WTC11 (cell line): ENCODE data around the gene RFX3. TPM values are rescaled to one million over a fixed set of nuclear protein-coding genes. Genes with fewer than 3 reads are reported as not detected.

ENCODE experiments used
- ATAC-seq: fragments of 200-7000 bp; cut with Tn5 transposase; 2 replicates; pipeline ENCODE4 v1.10.0; 2021; ENCODE audit warnings: mild to moderate bottlenecking, moderate library complexity
- CTCF ChIA-PET: fragments of 300-600 bp; sonication (Branson Sonifier 250); formaldehyde crosslinking; loops from one replicate; lab custom pipeline; 2021; ENCODE audit warnings: antibody characterized with exemption; lab: Charles Lee
- POLR2A ChIA-PET: fragments of 350-600 bp; sonication (Branson Sonifier 250); formaldehyde crosslinking; loops from one replicate; lab custom pipeline; 2021; ENCODE audit warnings: antibody characterized with exemption; lab: Charles Lee
- DNase-seq: peaks from one replicate; pipeline ENCODE4 v3.0.0; 2021; ENCODE audit warnings: low spot score
- H3K27ac Mint-ChIP-seq: 2 replicates; pipeline ENCODE4 v1.8.0; 2021; ENCODE audit warnings: mixed read lengths
- H3K27me3 Mint-ChIP-seq: 2 replicates; pipeline ENCODE4 v1.8.0; 2021; ENCODE audit warnings: low read depth, mild to moderate bottlenecking, moderate library complexity, mixed read lengths
- H3K36me3 Mint-ChIP-seq: 2 replicates; pipeline ENCODE4 v1.8.0; 2021; ENCODE audit warnings: mixed read lengths
- H3K4me1 Mint-ChIP-seq: 2 replicates; pipeline ENCODE4 v1.8.0; 2022; ENCODE audit warnings: mixed read lengths
- H3K4me3 Mint-ChIP-seq: 2 replicates; pipeline ENCODE4 v1.8.0; 2021; ENCODE audit warnings: mild to moderate bottlenecking, moderate library complexity, mixed read lengths
- H3K9me3 Mint-ChIP-seq: 2 replicates; pipeline ENCODE4 v1.8.0; 2021; ENCODE audit warnings: mixed read lengths
- ATF2 ChIP-seq: sonication (generic); formaldehyde crosslinking; IDR thresholded peaks from 2 replicates; pipeline ENCODE4 v1.8.1; 2022; ENCODE audit warnings: low read depth, missing genetic modification reagents, borderline replicate concordance
- CBFB ChIP-seq: sonication (generic); formaldehyde crosslinking; IDR thresholded peaks from 2 replicates; pipeline ENCODE4 v1.8.1; 2022; ENCODE audit warnings: mild to moderate bottlenecking, low read depth, missing genetic modification reagents
- CREM ChIP-seq: sonication (generic); formaldehyde crosslinking; IDR thresholded peaks from 2 replicates; pipeline ENCODE4 v1.8.1; 2022; ENCODE audit warnings: mild to moderate bottlenecking, missing genetic modification reagents, moderate library complexity
- GABPB1 ChIP-seq: sonication (generic); formaldehyde crosslinking; IDR thresholded peaks from 2 replicates; pipeline ENCODE4 v1.8.1; 2023; ENCODE audit warnings: mild to moderate bottlenecking, missing genetic modification reagents
- IRF1 ChIP-seq: sonication (generic); formaldehyde crosslinking; IDR thresholded peaks from 2 replicates; pipeline ENCODE4 v1.8.0; 2023; ENCODE audit warnings: missing genetic modification reagents
- RORB ChIP-seq: fragments of 250-450 bp; sonication (Bioruptor Pico); IDR thresholded peaks from 2 replicates; pipeline ENCODE4 v1.9.0; 2021; ENCODE audit warnings: mild to moderate bottlenecking
- SOX15 ChIP-seq: fragments of 250-450 bp; sonication (Bioruptor Pico); IDR thresholded peaks from 2 replicates; pipeline ENCODE4 v1.9.0; 2021; ENCODE audit warnings: mild to moderate bottlenecking
- SP1 ChIP-seq: sonication (generic); formaldehyde crosslinking; conservative IDR thresholded peaks from 2 replicates; pipeline ENCODE4 v1.8.1; 2022; ENCODE audit warnings: missing genetic modification reagents
- ZNF219 ChIP-seq: sonication (generic); formaldehyde crosslinking; IDR thresholded peaks from 2 replicates; pipeline ENCODE4 v1.8.0; 2023; ENCODE audit warnings: missing genetic modification reagents, mild to moderate bottlenecking, borderline replicate concordance
- ZNF396 ChIP-seq: fragments of 250-450 bp; sonication (Bioruptor Pico); IDR thresholded peaks from 2 replicates; pipeline ENCODE4 v1.8.0; 2021; ENCODE audit warnings: mild to moderate bottlenecking, moderate library complexity, borderline replicate concordance
- ZNF671 ChIP-seq: fragments of 250-450 bp; sonication (Bioruptor Pico); IDR thresholded peaks from 2 replicates; pipeline ENCODE4 v1.8.0; 2021; ENCODE audit warnings: mild to moderate bottlenecking
- total RNA-seq: library from RNA; stranded (reverse); gene quantifications from 3 replicates; pipeline ENCODE4 v1.2.3, GENCODE V29; 2021
- TF ChIP-seq, protein P1 (sequence below): fragments of 250-450 bp; sonication (Bioruptor Pico); IDR thresholded peaks from 2 replicates; pipeline ENCODE4 v2.1.2; 2022; ENCODE audit warnings: mild to moderate bottlenecking, moderate library complexity
- TF ChIP-seq, protein P2 (sequence below): sonication (generic); formaldehyde crosslinking; IDR thresholded peaks from 2 replicates; pipeline ENCODE4 v1.8.0; 2022; ENCODE audit warnings: missing genetic modification reagents
- TF ChIP-seq, protein P3 (sequence below): sonication (generic); formaldehyde crosslinking; IDR thresholded peaks from 2 replicates; pipeline ENCODE4 v1.8.1; 2023; ENCODE audit warnings: mild to moderate bottlenecking, moderate library complexity, missing genetic modification reagents
- TF ChIP-seq, protein P4 (sequence below): sonication (generic); formaldehyde crosslinking; IDR thresholded peaks from 2 replicates; pipeline ENCODE4 v1.8.1; 2023; ENCODE audit warnings: mild to moderate bottlenecking, missing genetic modification reagents, borderline replicate concordance

RFX3 gene
- total RNA-seq, 1 experiment from 2014 or later: 13.7 TPM

GRCh38 chr9:3179711-3180110 is 346.1 kb downstream of the RFX3 start:
- no peak overlapping the region for H3K27ac Mint-ChIP-seq
- DNase-seq (no peak), ATAC-seq (no peak)
- H3K9me3 Mint-ChIP-seq: no peaks in the 10 kb centered on the region
- POLR2A ChIA-PET: no interaction called here
- peaks cover 41% of the 10 kb centered on the region for H3K27me3 Mint-ChIP-seq
- CTCF ChIA-PET: interaction anchor here (1.0 to 1.2 kb wide), 2 partner anchors 320 to 322 kb away, joined by 3 read pairs; no protein-coding TSS in a partner anchor
- TF ChIP-seq RORB (CRISPR knock-in tag): no peak
- no peak for TF ChIP-seq SOX15 (CRISPR knock-in tag)
- TF ChIP-seq, protein P1, sequence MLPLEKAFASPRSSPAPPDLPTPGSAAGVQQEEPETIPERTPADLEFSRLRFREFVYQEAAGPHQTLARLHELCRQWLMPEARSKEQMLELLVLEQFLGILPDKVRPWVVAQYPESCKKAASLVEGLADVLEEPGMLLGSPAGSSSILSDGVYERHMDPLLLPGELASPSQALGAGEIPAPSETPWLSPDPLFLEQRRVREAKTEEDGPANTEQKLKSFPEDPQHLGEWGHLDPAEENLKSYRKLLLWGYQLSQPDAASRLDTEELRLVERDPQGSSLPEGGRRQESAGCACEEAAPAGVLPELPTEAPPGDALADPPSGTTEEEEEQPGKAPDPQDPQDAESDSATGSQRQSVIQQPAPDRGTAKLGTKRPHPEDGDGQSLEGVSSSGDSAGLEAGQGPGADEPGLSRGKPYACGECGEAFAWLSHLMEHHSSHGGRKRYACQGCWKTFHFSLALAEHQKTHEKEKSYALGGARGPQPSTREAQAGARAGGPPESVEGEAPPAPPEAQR: no peak
- no peak for TF ChIP-seq ZNF219 (CRISPR knock-in tag)
- TF ChIP-seq ZNF396 (CRISPR knock-in tag): no peak
- TF ChIP-seq SP1 (CRISPR knock-in tag): no peak
- TF ChIP-seq, protein P2, sequence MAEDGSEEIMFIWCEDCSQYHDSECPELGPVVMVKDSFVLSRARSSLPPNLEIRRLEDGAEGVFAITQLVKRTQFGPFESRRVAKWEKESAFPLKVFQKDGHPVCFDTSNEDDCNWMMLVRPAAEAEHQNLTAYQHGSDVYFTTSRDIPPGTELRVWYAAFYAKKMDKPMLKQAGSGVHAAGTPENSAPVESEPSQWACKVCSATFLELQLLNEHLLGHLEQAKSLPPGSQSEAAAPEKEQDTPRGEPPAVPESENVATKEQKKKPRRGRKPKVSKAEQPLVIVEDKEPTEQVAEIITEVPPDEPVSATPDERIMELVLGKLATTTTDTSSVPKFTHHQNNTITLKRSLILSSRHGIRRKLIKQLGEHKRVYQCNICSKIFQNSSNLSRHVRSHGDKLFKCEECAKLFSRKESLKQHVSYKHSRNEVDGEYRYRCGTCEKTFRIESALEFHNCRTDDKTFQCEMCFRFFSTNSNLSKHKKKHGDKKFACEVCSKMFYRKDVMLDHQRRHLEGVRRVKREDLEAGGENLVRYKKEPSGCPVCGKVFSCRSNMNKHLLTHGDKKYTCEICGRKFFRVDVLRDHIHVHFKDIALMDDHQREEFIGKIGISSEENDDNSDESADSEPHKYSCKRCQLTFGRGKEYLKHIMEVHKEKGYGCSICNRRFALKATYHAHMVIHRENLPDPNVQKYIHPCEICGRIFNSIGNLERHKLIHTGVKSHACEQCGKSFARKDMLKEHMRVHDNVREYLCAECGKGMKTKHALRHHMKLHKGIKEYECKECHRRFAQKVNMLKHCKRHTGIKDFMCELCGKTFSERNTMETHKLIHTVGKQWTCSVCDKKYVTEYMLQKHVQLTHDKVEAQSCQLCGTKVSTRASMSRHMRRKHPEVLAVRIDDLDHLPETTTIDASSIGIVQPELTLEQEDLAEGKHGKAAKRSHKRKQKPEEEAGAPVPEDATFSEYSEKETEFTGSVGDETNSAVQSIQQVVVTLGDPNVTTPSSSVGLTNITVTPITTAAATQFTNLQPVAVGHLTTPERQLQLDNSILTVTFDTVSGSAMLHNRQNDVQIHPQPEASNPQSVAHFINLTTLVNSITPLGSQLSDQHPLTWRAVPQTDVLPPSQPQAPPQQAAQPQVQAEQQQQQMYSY (CRISPR knock-in tag): no peak
- no peaks in the 10 kb centered on the region for H3K36me3 Mint-ChIP-seq
- no peak overlapping the region for H3K4me3 Mint-ChIP-seq
- peaks cover 21% of the 10 kb centered on the region for H3K4me1 Mint-ChIP-seq

DNA sequence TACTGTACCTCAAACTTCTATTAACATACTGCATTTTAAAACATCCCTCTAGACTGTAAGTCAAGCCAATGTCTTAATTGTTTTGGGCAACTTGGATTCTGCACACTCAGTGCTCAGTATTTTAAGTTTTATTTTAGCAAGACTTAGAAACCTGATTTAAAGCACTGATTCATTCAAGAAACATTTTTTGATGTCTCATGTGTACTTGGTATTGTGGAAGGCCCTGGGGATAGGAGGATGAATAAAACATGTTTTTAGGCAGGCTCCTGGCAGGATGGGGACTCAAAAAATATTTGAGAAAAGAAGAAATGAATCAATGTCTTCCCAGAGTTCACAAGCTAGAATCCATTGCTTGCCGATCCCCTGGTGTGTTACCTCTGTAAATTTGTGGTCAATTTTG is 347.9 kb downstream of the RFX3 start:
- no peaks in the 10 kb centered on the region for H3K9me3 Mint-ChIP-seq
- no peak overlapping the region for H3K4me3 Mint-ChIP-seq
- H3K36me3 Mint-ChIP-seq: no peaks in the 10 kb centered on the region
- no peak overlapping the region for H3K27ac Mint-ChIP-seq
- peaks cover 21% of the 10 kb centered on the region for H3K4me1 Mint-ChIP-seq
- H3K27me3 Mint-ChIP-seq: peaks cover 36% of the 10 kb centered on the region
- ATAC-seq (no peak), DNase-seq (no peak)
- CTCF ChIA-PET: no interaction called here
- no peak for TF ChIP-seq CBFB (CRISPR knock-in tag)
- POLR2A ChIA-PET: no interaction called here

GRCh38 chr9:3177146-3177761 is 348.5 kb downstream of the RFX3 start:
- peaks cover 21% of the 10 kb centered on the region for H3K4me1 Mint-ChIP-seq
- H3K27me3 Mint-ChIP-seq: peaks cover 30% of the 10 kb centered on the region
- ChIA-PET CTCF (interaction anchor here (0.7 to 1.0 kb wide), 2 partner anchors 317 to 320 kb away, joined by 3 to 4 read pairs; no protein-coding TSS in a partner anchor), POLR2A (no interaction called here)
- H3K4me3 Mint-ChIP-seq: no peak overlapping the region
- DNase-seq (no peak), ATAC-seq (no peak; the same call in 1 of the 2 replicates)
- H3K36me3 Mint-ChIP-seq: no peaks in the 10 kb centered on the region
- TF ChIP-seq GABPB1 (0 out of 2 replicates have a peak, but pooled peaks have one; percentile 11), ATF2 (CRISPR knock-in tag) (no peak), IRF1 (CRISPR knock-in tag) (no peak), CREM (no peak), ZNF671 (CRISPR knock-in tag) (no peak)
- TF ChIP-seq, protein P3, sequence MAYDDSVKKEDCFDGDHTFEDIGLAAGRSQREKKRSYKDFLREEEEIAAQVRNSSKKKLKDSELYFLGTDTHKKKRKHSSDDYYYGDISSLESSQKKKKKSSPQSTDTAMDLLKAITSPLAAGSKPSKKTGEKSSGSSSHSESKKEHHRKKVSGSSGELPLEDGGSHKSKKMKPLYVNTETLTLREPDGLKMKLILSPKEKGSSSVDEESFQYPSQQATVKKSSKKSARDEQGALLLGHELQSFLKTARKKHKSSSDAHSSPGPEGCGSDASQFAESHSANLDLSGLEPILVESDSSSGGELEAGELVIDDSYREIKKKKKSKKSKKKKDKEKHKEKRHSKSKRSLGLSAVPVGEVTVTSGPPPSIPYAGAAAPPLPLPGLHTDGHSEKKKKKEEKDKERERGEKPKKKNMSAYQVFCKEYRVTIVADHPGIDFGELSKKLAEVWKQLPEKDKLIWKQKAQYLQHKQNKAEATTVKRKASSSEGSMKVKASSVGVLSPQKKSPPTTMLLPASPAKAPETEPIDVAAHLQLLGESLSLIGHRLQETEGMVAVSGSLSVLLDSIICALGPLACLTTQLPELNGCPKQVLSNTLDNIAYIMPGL (CRISPR knock-in tag): no peak
- TF ChIP-seq, protein P4, sequence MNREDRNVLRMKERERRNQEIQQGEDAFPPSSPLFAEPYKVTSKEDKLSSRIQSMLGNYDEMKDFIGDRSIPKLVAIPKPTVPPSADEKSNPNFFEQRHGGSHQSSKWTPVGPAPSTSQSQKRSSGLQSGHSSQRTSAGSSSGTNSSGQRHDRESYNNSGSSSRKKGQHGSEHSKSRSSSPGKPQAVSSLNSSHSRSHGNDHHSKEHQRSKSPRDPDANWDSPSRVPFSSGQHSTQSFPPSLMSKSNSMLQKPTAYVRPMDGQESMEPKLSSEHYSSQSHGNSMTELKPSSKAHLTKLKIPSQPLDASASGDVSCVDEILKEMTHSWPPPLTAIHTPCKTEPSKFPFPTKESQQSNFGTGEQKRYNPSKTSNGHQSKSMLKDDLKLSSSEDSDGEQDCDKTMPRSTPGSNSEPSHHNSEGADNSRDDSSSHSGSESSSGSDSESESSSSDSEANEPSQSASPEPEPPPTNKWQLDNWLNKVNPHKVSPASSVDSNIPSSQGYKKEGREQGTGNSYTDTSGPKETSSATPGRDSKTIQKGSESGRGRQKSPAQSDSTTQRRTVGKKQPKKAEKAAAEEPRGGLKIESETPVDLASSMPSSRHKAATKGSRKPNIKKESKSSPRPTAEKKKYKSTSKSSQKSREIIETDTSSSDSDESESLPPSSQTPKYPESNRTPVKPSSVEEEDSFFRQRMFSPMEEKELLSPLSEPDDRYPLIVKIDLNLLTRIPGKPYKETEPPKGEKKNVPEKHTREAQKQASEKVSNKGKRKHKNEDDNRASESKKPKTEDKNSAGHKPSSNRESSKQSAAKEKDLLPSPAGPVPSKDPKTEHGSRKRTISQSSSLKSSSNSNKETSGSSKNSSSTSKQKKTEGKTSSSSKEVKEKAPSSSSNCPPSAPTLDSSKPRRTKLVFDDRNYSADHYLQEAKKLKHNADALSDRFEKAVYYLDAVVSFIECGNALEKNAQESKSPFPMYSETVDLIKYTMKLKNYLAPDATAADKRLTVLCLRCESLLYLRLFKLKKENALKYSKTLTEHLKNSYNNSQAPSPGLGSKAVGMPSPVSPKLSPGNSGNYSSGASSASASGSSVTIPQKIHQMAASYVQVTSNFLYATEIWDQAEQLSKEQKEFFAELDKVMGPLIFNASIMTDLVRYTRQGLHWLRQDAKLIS (CRISPR knock-in tag): no peak
- H3K9me3 Mint-ChIP-seq: no peaks in the 10 kb centered on the region
- no peak overlapping the region for H3K27ac Mint-ChIP-seq
